DND-41 (cell line): Measurements from ENCODE around the gene RAB35.

Experiments
- CTCF ChIP-seq: IDR thresholded peaks from 2 replicates; pipeline ENCODE4 v1.5.1; 2012; ENCODE audit warnings: borderline replicate concordance, low read length, moderate library complexity, mild to moderate bottlenecking; ENCODE audit not compliant: poor library complexity, severe bottlenecking; ENCODE audit errors: extremely low read depth
- EZH2 ChIP-seq: IDR thresholded peaks from 3 replicates; pipeline ENCODE4 v1.6.1; 2012; ENCODE audit warnings: borderline replicate concordance, low read depth, mild to moderate bottlenecking, moderate library complexity, low read length, inconsistent platforms; ENCODE audit not compliant: severe bottlenecking

- no peak for TF ChIP-seq CTCF
- no peak for TF ChIP-seq EZH2
These were observed 37.7 kb downstream of the RAB35 start for GRCh38 chr12:120078868-120079267.
